WTC11 (cell line): ENCODE results near the gene ACTL8. TPM values are rescaled to one million over a fixed set of nuclear protein-coding genes. Genes with fewer than 3 reads are reported as not detected.

Experiments used
- ATAC-seq: fragments of 200-7000 bp; cut with Tn5 transposase; 2 replicates; pipeline ENCODE4 v1.10.0; 2021; ENCODE audit warnings: mild to moderate bottlenecking, moderate library complexity
- CTCF ChIA-PET: fragments of 300-600 bp; sonication (Branson Sonifier 250); formaldehyde crosslinking; loops from one replicate; lab custom pipeline; 2021; ENCODE audit warnings: antibody characterized with exemption; lab: Charles Lee
- POLR2A ChIA-PET: fragments of 350-600 bp; sonication (Branson Sonifier 250); formaldehyde crosslinking; loops from one replicate; lab custom pipeline; 2021; ENCODE audit warnings: antibody characterized with exemption; lab: Charles Lee
- DNase-seq: peaks from one replicate; pipeline ENCODE4 v3.0.0; 2021; ENCODE audit warnings: low spot score
- H3K27ac Mint-ChIP-seq: 2 replicates; pipeline ENCODE4 v1.8.0; 2021; ENCODE audit warnings: mixed read lengths
- H3K27me3 Mint-ChIP-seq: 2 replicates; pipeline ENCODE4 v1.8.0; 2021; ENCODE audit warnings: low read depth, mild to moderate bottlenecking, moderate library complexity, mixed read lengths
- H3K36me3 Mint-ChIP-seq: 2 replicates; pipeline ENCODE4 v1.8.0; 2021; ENCODE audit warnings: mixed read lengths
- H3K4me1 Mint-ChIP-seq: 2 replicates; pipeline ENCODE4 v1.8.0; 2022; ENCODE audit warnings: mixed read lengths
- H3K4me3 Mint-ChIP-seq: 2 replicates; pipeline ENCODE4 v1.8.0; 2021; ENCODE audit warnings: mild to moderate bottlenecking, moderate library complexity, mixed read lengths
- H3K9me3 Mint-ChIP-seq: 2 replicates; pipeline ENCODE4 v1.8.0; 2021; ENCODE audit warnings: mixed read lengths
- ATF1 ChIP-seq: sonication (generic); formaldehyde crosslinking; IDR thresholded peaks from 2 replicates; pipeline ENCODE4 v1.8.1; 2023; ENCODE audit warnings: mild to moderate bottlenecking, moderate library complexity, missing genetic modification reagents
- FOXJ3 ChIP-seq: sonication (generic); formaldehyde crosslinking; IDR thresholded peaks from 2 replicates; pipeline ENCODE4 v1.9.0; 2021; ENCODE audit warnings: missing genetic modification reagents, mild to moderate bottlenecking, borderline replicate concordance
- JUN ChIP-seq: sonication (generic); formaldehyde crosslinking; IDR thresholded peaks from 2 replicates; pipeline ENCODE4 v1.8.0; 2023; ENCODE audit warnings: mild to moderate bottlenecking, missing genetic modification reagents
- KAT7 ChIP-seq: sonication (generic); formaldehyde crosslinking; IDR thresholded peaks from 2 replicates; pipeline ENCODE4 v1.8.1; 2023; ENCODE audit warnings: missing genetic modification reagents, mild to moderate bottlenecking, borderline replicate concordance
- MXD4 ChIP-seq: fragments of 250-450 bp; sonication (Bioruptor Pico); IDR thresholded peaks from 2 replicates; pipeline ENCODE4 v1.8.0; 2021; ENCODE audit warnings: mild to moderate bottlenecking, moderate library complexity, borderline replicate concordance
- NFATC4 ChIP-seq: fragments of 250-450 bp; sonication (Bioruptor Pico); IDR thresholded peaks from 2 replicates; pipeline ENCODE4 v1.9.0; 2021; ENCODE audit warnings: mild to moderate bottlenecking
- NFYB ChIP-seq: sonication (generic); formaldehyde crosslinking; conservative IDR thresholded peaks from 2 replicates; pipeline ENCODE4 v1.8.0; 2022; ENCODE audit warnings: low read depth, missing genetic modification reagents
- PRRX2 ChIP-seq: fragments of 250-450 bp; sonication (Bioruptor Pico); IDR thresholded peaks from 2 replicates; pipeline ENCODE4 v1.8.0; 2021; ENCODE audit warnings: mild to moderate bottlenecking
- SP1 ChIP-seq: sonication (generic); formaldehyde crosslinking; conservative IDR thresholded peaks from 2 replicates; pipeline ENCODE4 v1.8.1; 2022; ENCODE audit warnings: missing genetic modification reagents
- TCF7 ChIP-seq: sonication (generic); formaldehyde crosslinking; IDR thresholded peaks from 2 replicates; pipeline ENCODE4 v1.8.0; 2022; ENCODE audit warnings: mild to moderate bottlenecking, low read depth, missing genetic modification reagents, moderate library complexity
- ZNF232 ChIP-seq: sonication (generic); formaldehyde crosslinking; IDR thresholded peaks from 2 replicates; pipeline ENCODE4 v1.8.0; 2022; ENCODE audit warnings: mild to moderate bottlenecking, missing genetic modification reagents
- ZNF263 ChIP-seq: sonication (generic); formaldehyde crosslinking; IDR thresholded peaks from 2 replicates; pipeline ENCODE4 v1.8.1; 2022; ENCODE audit warnings: low read depth, mild to moderate bottlenecking, moderate library complexity, missing genetic modification reagents
- total RNA-seq: library from RNA; stranded (reverse); gene quantifications from 3 replicates; pipeline ENCODE4 v1.2.3, GENCODE V29; 2021
- TF ChIP-seq, protein P1 (sequence below): sonication (generic); formaldehyde crosslinking; IDR thresholded peaks from 2 replicates; pipeline ENCODE4 v1.8.1; 2023; ENCODE audit warnings: mild to moderate bottlenecking, missing genetic modification reagents, moderate library complexity
- TF ChIP-seq, protein P2 (sequence below): fragments of 250-450 bp; sonication (Bioruptor Pico); IDR thresholded peaks from 2 replicates; pipeline ENCODE4 v1.9.0; 2021; ENCODE audit warnings: mild to moderate bottlenecking
- TF ChIP-seq, protein P3 (sequence below): sonication (generic); formaldehyde crosslinking; IDR thresholded peaks from 2 replicates; pipeline ENCODE4 v1.8.1; 2023; ENCODE audit warnings: mild to moderate bottlenecking, missing genetic modification reagents
- TF ChIP-seq, protein P4 (sequence below): fragments of 250-450 bp; sonication (Bioruptor Pico); IDR thresholded peaks from 2 replicates; pipeline ENCODE4 v1.9.0; 2021; ENCODE audit warnings: moderate library complexity, mild to moderate bottlenecking, inconsistent platforms, borderline replicate concordance
- TF ChIP-seq, protein P5 (sequence below): sonication (generic); formaldehyde crosslinking; IDR thresholded peaks from 2 replicates; pipeline ENCODE4 v1.8.0; 2023; ENCODE audit warnings: missing genetic modification reagents
- TF ChIP-seq, protein P6 (sequence below): fragments of 250-450 bp; sonication (Bioruptor Pico); IDR thresholded peaks from 2 replicates; pipeline ENCODE4 v2.1.2; 2022; ENCODE audit warnings: mild to moderate bottlenecking, moderate library complexity

The ACTL8 gene
- total RNA-seq, 1 experiment from 2014 or later, result 1.6 TPM

DNA sequence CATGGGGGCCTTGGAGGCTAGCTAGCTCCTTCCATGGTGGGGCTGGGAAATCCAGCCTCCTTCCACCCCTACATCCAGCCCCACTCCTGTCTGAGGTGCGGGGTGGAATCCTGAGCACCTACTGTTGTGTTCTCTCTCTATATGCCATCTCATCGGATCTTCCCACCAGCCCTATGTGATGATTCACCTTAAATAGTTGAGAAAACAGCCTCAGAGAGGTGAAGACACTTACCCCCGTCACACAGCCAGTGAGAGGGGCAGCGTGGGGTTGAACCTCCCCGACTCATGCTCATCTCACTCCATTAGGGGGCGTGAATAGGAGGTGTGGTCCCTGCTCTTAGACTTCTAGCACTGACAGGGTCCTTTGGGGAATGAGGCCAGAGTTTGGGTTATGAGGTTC, 31.0 kb upstream of the ACTL8 start:
- 0 out of 2 replicates have a peak, but pooled peaks cover 5% of the 10 kb centered on the region for H3K9me3 Mint-ChIP-seq
- POLR2A ChIA-PET, result no interaction called here
- TF ChIP-seq, protein P1, sequence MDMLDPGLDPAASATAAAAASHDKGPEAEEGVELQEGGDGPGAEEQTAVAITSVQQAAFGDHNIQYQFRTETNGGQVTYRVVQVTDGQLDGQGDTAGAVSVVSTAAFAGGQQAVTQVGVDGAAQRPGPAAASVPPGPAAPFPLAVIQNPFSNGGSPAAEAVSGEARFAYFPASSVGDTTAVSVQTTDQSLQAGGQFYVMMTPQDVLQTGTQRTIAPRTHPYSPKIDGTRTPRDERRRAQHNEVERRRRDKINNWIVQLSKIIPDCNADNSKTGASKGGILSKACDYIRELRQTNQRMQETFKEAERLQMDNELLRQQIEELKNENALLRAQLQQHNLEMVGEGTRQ (CRISPR knock-in tag), result no peak
- TF ChIP-seq, protein P2, sequence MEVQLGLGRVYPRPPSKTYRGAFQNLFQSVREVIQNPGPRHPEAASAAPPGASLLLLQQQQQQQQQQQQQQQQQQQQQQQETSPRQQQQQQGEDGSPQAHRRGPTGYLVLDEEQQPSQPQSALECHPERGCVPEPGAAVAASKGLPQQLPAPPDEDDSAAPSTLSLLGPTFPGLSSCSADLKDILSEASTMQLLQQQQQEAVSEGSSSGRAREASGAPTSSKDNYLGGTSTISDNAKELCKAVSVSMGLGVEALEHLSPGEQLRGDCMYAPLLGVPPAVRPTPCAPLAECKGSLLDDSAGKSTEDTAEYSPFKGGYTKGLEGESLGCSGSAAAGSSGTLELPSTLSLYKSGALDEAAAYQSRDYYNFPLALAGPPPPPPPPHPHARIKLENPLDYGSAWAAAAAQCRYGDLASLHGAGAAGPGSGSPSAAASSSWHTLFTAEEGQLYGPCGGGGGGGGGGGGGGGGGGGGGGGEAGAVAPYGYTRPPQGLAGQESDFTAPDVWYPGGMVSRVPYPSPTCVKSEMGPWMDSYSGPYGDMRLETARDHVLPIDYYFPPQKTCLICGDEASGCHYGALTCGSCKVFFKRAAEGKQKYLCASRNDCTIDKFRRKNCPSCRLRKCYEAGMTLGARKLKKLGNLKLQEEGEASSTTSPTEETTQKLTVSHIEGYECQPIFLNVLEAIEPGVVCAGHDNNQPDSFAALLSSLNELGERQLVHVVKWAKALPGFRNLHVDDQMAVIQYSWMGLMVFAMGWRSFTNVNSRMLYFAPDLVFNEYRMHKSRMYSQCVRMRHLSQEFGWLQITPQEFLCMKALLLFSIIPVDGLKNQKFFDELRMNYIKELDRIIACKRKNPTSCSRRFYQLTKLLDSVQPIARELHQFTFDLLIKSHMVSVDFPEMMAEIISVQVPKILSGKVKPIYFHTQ (CRISPR knock-in tag), result no peak
- TF ChIP-seq JUN, result no peak
- no peak for TF ChIP-seq NFATC4 (CRISPR knock-in tag)
- TF ChIP-seq TCF7 (CRISPR knock-in tag), result no peak
- no peak for TF ChIP-seq KAT7 (CRISPR knock-in tag)
- TF ChIP-seq ZNF232 (CRISPR knock-in tag), result no peak
- no peak for TF ChIP-seq SP1 (CRISPR knock-in tag)
- no peak for TF ChIP-seq ZNF263
- no peak for TF ChIP-seq NFYB (CRISPR knock-in tag)
- TF ChIP-seq FOXJ3 (CRISPR knock-in tag), result no peak
- TF ChIP-seq, protein P3, sequence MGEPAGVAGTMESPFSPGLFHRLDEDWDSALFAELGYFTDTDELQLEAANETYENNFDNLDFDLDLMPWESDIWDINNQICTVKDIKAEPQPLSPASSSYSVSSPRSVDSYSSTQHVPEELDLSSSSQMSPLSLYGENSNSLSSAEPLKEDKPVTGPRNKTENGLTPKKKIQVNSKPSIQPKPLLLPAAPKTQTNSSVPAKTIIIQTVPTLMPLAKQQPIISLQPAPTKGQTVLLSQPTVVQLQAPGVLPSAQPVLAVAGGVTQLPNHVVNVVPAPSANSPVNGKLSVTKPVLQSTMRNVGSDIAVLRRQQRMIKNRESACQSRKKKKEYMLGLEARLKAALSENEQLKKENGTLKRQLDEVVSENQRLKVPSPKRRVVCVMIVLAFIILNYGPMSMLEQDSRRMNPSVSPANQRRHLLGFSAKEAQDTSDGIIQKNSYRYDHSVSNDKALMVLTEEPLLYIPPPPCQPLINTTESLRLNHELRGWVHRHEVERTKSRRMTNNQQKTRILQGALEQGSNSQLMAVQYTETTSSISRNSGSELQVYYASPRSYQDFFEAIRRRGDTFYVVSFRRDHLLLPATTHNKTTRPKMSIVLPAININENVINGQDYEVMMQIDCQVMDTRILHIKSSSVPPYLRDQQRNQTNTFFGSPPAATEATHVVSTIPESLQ (CRISPR knock-in tag), result no peak
- no peak for TF ChIP-seq ATF1
- TF ChIP-seq PRRX2 (CRISPR knock-in tag), result no peak
- TF ChIP-seq, protein P4, sequence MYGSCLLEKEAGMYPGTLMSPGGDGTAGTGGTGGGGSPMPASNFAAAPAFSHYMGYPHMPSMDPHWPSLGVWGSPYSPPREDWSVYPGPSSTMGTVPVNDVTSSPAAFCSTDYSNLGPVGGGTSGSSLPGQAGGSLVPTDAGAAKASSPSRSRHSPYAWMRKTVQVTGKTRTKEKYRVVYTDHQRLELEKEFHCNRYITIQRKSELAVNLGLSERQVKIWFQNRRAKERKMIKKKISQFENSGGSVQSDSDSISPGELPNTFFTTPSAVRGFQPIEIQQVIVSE, result no peak
- TF ChIP-seq, all 79 proteins: peak for 0
- CTCF ChIA-PET, result interaction anchor here (0.6 to 2.2 kb wide), 13 partner anchors 10 to 185 kb away, joined by 3 to 10 read pairs (median 5); no protein-coding TSS in a partner anchor
- no peaks in the 10 kb centered on the region; the same call in 1 of the 2 replicates for H3K27me3 Mint-ChIP-seq
- H3K36me3 Mint-ChIP-seq, result no peaks in the 10 kb centered on the region
- ATAC-seq, result no peak
- no peaks in the 10 kb centered on the region for H3K4me1 Mint-ChIP-seq
- DNase-seq, result no peak
- no peak overlapping the region for H3K27ac Mint-ChIP-seq
- H3K4me3 Mint-ChIP-seq, result no peak overlapping the region

DNA sequence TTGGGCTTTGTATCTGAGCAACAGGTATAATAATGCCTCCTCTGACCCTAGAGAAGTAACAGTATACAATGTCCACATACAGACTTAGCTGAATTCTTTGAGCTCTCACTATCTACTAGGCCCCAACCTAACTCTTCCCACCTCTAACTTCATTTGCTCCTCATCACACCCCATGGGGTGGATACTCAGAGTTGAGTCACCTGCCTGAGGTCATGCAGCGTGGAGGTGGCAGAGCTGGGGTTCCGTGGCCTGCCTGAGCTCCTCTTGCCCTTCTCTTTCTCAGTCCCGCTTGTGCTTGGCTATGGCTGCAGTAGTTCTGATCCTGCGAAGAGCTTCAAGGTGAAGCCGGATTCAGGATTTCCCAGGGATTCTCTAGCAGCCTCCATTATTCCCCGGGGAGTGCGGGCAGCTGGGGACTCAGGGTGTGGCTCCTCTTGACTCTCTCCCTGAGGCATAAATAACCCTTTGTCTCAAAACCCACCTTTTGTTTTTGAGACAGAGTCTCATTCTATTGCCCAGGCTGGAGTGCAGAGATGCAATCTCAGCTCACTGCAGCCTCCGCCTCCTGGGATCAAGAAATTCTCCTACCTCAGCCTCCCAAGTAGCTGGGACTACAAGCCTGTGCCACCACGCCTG, 29.9 kb upstream of the ACTL8 start:
- H3K36me3 Mint-ChIP-seq, result no peaks in the 10 kb centered on the region

More for the DNA sequence above, 29.9 kb upstream of the ACTL8 start:
- H3K4me1 Mint-ChIP-seq, result no peaks in the 10 kb centered on the region
- DNase-seq (no peak), ATAC-seq (no peak)
- CTCF ChIA-PET, result interaction anchor here (0.6 to 2.2 kb wide), 8 partner anchors 16 to 671 kb away, joined by 3 to 10 read pairs (median 5); no protein-coding TSS in a partner anchor
- H3K4me3 Mint-ChIP-seq, result no peak overlapping the region
- no peak overlapping the region for H3K27ac Mint-ChIP-seq
- H3K27me3 Mint-ChIP-seq, result no peaks in the 10 kb centered on the region; the same call in 1 of the 2 replicates
- H3K9me3 Mint-ChIP-seq, result 0 out of 2 replicates have a peak, but pooled peaks cover 5% of the 10 kb centered on the region
- POLR2A ChIA-PET, result interaction anchor here (0.7 kb wide), 1 partner anchor 32 kb away, joined by 10 read pairs; no protein-coding TSS in a partner anchor
- TF ChIP-seq, protein P5, sequence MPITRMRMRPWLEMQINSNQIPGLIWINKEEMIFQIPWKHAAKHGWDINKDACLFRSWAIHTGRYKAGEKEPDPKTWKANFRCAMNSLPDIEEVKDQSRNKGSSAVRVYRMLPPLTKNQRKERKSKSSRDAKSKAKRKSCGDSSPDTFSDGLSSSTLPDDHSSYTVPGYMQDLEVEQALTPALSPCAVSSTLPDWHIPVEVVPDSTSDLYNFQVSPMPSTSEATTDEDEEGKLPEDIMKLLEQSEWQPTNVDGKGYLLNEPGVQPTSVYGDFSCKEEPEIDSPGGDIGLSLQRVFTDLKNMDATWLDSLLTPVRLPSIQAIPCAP (CRISPR knock-in tag), result no peak
- TF ChIP-seq, protein P3 (CRISPR knock-in tag), result no peak
- TF ChIP-seq MXD4 (CRISPR knock-in tag), result no peak
- TF ChIP-seq, protein P6, sequence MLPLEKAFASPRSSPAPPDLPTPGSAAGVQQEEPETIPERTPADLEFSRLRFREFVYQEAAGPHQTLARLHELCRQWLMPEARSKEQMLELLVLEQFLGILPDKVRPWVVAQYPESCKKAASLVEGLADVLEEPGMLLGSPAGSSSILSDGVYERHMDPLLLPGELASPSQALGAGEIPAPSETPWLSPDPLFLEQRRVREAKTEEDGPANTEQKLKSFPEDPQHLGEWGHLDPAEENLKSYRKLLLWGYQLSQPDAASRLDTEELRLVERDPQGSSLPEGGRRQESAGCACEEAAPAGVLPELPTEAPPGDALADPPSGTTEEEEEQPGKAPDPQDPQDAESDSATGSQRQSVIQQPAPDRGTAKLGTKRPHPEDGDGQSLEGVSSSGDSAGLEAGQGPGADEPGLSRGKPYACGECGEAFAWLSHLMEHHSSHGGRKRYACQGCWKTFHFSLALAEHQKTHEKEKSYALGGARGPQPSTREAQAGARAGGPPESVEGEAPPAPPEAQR (CRISPR knock-in tag), result no peak
- TF ChIP-seq, protein P4, result no peak
